Glutamatergic neuron (in vitro differentiated cells): ENCODE results near the gene IFNGR1. TPM values are rescaled to one million over a fixed set of nuclear protein-coding genes. Genes with fewer than 3 reads are reported as not detected.

Experiments used
- DNase-seq: peaks from one replicate; pipeline ENCODE4 v3.0.0; 2022
- H3K27ac Mint-ChIP-seq: one replicate; pipeline ENCODE4 v1.8.0; 2020; ENCODE audit warnings: mild to moderate bottlenecking, mixed read lengths, inconsistent platforms; ENCODE audit not compliant: unreplicated experiment
- H3K27me3 Mint-ChIP-seq: one replicate; pipeline ENCODE4 v1.8.0; 2020; ENCODE audit warnings: mild to moderate bottlenecking, moderate library complexity, mixed read lengths, inconsistent platforms; ENCODE audit not compliant: unreplicated experiment
- H3K36me3 Mint-ChIP-seq: one replicate; pipeline ENCODE4 v1.8.0; 2020; ENCODE audit warnings: mild to moderate bottlenecking, mixed read lengths, inconsistent platforms; ENCODE audit not compliant: unreplicated experiment
- H3K4me1 Mint-ChIP-seq: one replicate; pipeline ENCODE4 v1.8.0; 2020; ENCODE audit warnings: mild to moderate bottlenecking, low read depth, mixed read lengths, inconsistent platforms; ENCODE audit not compliant: unreplicated experiment
- H3K4me3 Mint-ChIP-seq: one replicate; pipeline ENCODE4 v1.8.0; 2020; ENCODE audit warnings: mild to moderate bottlenecking, mixed read lengths, inconsistent platforms; ENCODE audit not compliant: unreplicated experiment
- H3K9me3 Mint-ChIP-seq: one replicate; pipeline ENCODE4 v1.8.0; 2020; ENCODE audit warnings: mild to moderate bottlenecking, moderate library complexity, mixed read lengths, inconsistent platforms; ENCODE audit not compliant: unreplicated experiment
- total RNA-seq: library from RNA; stranded (reverse); fragmentation: NEBNext Ultra II Directional; extraction: Animal tissue kit (Norgen Biotek cat#: 25700); gene quantifications from one replicate; pipeline ENCODE4 v1.2.1, GENCODE V29; 2021; ENCODE audit not compliant: unreplicated experiment
- TF ChIP-seq, protein P1 (sequence below): fragments of 200-600 bp; sonication (generic); IDR thresholded peaks from one replicate; pipeline ENCODE4 v1.5.0; 2021; ENCODE audit not compliant: partially characterized antibody, unreplicated experiment

IFNGR1 gene
- total RNA-seq, 1 donor from 2014 or later, result 36.4 TPM

DNA sequence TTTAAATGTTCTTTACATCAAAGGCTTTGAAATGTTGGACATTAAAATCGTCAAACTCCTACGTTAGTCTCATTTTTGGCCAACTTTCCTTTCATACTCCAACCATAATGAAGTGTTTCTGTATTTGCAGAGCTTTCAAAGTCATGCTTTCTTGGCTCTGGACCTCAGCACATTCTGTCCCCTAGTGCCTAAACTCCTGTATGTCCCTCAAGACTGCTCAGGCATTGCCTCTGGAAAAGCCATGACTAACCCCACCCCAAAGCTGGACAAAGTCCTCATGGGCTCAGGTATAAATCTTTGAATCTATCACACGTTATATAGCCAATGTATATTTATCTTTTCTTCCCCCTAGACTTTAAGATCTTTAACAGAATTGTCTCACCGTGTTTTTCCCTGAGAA is 18.9 kb downstream of the IFNGR1 start:
- Mint-ChIP-seq H3K4me1 (no peaks in the 10 kb centered on the region), H3K27me3 (no peaks in the 10 kb centered on the region), H3K27ac (no peak overlapping the region), H3K9me3 (no peaks in the 10 kb centered on the region), H3K36me3 (peaks cover 13% of the 10 kb centered on the region), H3K4me3 (no peak overlapping the region)
- no peak for DNase-seq
- TF ChIP-seq, protein P1, sequence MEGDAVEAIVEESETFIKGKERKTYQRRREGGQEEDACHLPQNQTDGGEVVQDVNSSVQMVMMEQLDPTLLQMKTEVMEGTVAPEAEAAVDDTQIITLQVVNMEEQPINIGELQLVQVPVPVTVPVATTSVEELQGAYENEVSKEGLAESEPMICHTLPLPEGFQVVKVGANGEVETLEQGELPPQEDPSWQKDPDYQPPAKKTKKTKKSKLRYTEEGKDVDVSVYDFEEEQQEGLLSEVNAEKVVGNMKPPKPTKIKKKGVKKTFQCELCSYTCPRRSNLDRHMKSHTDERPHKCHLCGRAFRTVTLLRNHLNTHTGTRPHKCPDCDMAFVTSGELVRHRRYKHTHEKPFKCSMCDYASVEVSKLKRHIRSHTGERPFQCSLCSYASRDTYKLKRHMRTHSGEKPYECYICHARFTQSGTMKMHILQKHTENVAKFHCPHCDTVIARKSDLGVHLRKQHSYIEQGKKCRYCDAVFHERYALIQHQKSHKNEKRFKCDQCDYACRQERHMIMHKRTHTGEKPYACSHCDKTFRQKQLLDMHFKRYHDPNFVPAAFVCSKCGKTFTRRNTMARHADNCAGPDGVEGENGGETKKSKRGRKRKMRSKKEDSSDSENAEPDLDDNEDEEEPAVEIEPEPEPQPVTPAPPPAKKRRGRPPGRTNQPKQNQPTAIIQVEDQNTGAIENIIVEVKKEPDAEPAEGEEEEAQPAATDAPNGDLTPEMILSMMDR, result no peak

DNA sequence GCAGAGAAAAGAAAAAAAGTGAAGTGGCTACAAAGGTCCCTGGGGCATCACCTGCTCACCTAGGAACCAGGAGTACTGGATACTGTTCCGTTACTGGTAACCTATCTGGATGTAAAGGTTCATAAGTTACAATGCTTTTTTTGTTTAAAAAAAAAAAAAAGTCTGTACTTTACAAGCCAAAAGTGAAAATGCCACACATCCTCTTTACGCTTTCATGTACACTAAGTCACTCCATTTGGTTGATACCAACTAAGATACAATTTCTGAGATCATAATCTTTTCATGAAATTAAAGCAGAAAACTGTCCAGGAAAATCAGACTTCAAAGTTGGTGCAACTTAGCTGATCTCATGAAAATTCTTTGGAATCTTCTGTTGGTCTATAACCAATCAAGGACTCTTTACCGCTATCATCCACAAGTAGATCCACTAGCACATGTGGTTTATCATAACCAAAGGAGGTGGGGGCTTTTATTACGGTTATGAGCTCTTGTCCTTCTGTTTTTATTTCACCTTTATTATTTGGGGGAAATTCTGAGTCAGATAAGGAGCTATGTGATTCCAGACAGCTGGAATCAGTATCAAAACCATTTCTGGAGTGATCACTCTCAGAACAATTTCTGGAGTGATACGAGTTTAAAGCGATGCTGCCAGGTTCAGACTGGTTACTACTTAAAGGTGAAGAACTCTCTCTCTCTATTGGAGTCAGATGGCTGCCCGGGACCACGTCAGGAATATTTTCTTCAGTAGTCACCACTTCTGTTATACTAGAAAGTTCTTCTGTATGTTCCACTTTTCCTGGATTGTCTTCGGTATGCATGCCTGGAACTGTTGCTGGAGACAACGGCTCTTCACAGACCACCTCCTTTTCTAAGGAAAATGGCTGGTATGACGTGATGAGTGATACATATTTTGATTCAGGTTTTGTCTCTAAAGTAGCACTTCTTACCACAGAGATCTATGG is 21.2 kb downstream of the IFNGR1 start:
- H3K9me3 Mint-ChIP-seq, result no peaks in the 10 kb centered on the region
- no peak overlapping the region for H3K27ac Mint-ChIP-seq
- H3K36me3 Mint-ChIP-seq, result peaks cover 13% of the 10 kb centered on the region
- no peak overlapping the region for H3K4me3 Mint-ChIP-seq
- H3K4me1 Mint-ChIP-seq, result no peaks in the 10 kb centered on the region
- no peaks in the 10 kb centered on the region for H3K27me3 Mint-ChIP-seq
- no peak for DNase-seq
- TF ChIP-seq, protein P1, result no peak

DNA sequence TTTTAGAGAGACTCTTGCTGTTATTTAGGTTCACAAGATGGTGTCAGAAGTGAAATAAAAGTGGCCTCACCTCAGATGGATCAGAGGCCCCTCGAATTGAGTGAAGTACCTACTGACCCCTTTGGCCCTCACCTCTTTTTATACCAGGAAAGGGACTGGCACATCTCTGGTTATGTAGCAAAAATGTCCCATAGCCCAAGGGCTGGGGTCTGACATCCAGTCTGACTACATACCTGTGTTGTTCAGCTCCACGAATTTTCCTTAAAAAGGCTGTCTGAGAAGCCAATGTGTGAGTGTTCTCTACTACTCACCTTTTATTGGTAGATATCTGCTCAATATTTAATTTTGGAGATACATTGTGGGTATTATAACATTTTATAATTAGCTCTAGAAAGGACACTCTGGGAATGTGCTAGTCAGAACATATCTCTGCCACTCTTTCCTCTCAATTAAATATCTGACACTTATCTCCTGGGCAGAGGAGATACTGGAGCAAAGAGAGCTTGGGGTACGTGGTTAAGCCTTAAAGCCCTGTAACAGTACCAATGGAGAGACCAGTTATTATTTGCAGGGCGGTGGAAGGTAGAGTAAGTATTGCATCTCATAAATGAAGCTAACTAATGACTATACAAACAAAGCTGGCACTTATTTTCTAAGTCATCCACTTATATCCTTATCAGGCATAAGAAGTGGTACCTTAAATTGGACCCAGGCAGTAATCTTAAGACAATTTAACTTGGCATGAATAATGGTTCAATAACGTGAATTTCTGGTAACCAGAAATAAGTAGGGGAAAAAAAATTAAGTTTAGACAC is 25.7 kb downstream of the IFNGR1 start:
- DNase-seq, result no peak
- TF ChIP-seq, protein P1, result no peak
- Mint-ChIP-seq H3K27me3 (no peaks in the 10 kb centered on the region), H3K36me3 (peaks cover 11% of the 10 kb centered on the region), H3K9me3 (peaks cover 1% of the 10 kb centered on the region), H3K27ac (no peak overlapping the region), H3K4me3 (no peak overlapping the region), H3K4me1 (no peaks in the 10 kb centered on the region)

DNA sequence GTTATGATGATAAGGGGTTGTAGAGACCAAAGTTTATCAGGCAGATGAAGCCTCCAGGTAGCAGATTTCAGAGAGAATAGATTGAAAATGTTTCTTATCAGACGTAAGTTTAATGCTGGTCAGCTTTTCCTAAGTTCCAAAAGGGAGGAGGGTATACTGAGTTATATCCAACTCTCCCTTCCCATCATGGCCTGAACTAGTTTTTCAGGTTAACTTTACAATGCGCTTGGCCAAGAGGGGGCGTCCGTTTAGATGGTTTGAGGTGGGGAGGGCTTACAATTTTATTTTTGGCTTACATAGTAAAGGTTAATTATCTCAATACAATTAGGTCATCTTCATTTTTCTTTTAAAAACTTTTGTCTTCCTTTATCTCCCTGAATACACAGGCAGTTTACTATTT is 26.4 kb downstream of the IFNGR1 start:
- H3K4me1 Mint-ChIP-seq, result no peaks in the 10 kb centered on the region
- TF ChIP-seq, protein P1, result no peak
- H3K27me3 Mint-ChIP-seq, result no peaks in the 10 kb centered on the region
- DNase-seq, result no peak
- H3K9me3 Mint-ChIP-seq, result peaks cover 1% of the 10 kb centered on the region
- no peak overlapping the region for H3K27ac Mint-ChIP-seq
- no peak overlapping the region for H3K4me3 Mint-ChIP-seq
- peaks cover 5% of the 10 kb centered on the region for H3K36me3 Mint-ChIP-seq
